Measurements from ENCODE around the gene PRPF19.
A peak's percentile ranks its signal among the peaks of the same experiment; 100 is the strongest.

The PRPF19 gene

DNA sequence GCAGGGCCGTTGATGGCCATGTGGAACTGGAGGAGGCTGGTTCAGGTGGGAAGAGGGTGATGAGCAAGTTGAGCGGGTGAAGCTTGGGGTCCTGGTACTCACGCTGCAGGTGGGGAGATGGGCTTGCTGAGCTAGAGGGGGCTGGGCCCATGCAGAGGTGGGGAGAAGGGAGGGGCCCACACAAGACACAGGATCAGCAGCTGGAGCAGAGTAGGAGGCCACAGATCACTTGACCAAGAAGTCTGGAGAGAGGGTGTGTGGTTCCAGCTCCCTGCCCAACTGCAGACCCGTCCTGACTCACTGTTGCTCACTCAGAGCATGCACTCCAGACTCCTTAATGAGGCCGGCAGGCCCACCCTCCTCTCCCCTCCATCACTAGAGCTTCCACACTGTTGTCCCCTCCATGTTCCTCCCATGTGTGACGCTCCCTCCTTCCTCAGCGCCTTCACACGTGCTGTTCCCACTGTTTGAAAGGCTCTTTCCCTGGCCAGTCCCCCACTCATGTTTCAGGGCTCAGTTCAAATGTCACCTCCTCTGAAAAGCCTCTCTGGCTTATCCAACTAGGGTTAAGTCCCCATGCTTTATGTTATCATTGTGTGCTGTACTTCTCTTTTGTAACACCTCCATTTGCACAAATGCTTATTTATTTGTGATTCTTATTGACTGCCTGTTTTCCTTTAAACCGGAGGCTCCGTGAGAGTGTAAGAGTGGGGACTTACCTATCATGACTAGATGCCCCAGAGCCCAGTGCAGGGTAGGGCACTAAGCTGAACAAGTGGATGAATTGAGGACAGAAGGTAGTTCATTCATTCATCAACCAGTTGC, 62.1 kb downstream of the PRPF19 start:
- H3K27me3 ChIP-seq (ENCODE audit: control insufficient read depth, low read length) = no peaks in the 10 kb centered on the region
- peaks cover 63% of the 10 kb centered on the region for H3K79me2 ChIP-seq (ENCODE audit: control insufficient read depth, low read length)
- TF ChIP-seq, protein P1, sequence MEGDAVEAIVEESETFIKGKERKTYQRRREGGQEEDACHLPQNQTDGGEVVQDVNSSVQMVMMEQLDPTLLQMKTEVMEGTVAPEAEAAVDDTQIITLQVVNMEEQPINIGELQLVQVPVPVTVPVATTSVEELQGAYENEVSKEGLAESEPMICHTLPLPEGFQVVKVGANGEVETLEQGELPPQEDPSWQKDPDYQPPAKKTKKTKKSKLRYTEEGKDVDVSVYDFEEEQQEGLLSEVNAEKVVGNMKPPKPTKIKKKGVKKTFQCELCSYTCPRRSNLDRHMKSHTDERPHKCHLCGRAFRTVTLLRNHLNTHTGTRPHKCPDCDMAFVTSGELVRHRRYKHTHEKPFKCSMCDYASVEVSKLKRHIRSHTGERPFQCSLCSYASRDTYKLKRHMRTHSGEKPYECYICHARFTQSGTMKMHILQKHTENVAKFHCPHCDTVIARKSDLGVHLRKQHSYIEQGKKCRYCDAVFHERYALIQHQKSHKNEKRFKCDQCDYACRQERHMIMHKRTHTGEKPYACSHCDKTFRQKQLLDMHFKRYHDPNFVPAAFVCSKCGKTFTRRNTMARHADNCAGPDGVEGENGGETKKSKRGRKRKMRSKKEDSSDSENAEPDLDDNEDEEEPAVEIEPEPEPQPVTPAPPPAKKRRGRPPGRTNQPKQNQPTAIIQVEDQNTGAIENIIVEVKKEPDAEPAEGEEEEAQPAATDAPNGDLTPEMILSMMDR (IDR thresholded peaks at IDR 0.05; ENCODE audit: low read depth, low read length, poor library complexity, severe bottlenecking) = no peak
- no peak for TF ChIP-seq EZH2phosphoT487 (IDR thresholded peaks at IDR 0.05; ENCODE audit: borderline replicate concordance, low read length)
- peaks cover 6% of the 10 kb centered on the region; the same call in 1 of the 2 replicates for H4K20me1 ChIP-seq (ENCODE audit: control insufficient read depth, insufficient read depth, low read depth, low read length)
- no peaks in the 10 kb centered on the region for H3F3A ChIP-seq (ENCODE audit: control insufficient read depth, insufficient read depth)
- H3K4me3 ChIP-seq (ENCODE audit: low read length) = peak overlapping the region; percentile 84
- H3K4me2 ChIP-seq (ENCODE audit: low read length) = peak overlapping the region; percentile 87
- no peaks in the 10 kb centered on the region for H3K9me2 ChIP-seq (replicated peaks; ENCODE audit: control insufficient read depth, low read length)
- H3K9me3 ChIP-seq (ENCODE audit: control insufficient read depth, insufficient read depth, low read length) = no peaks in the 10 kb centered on the region
- peaks cover 31% of the 10 kb centered on the region for H3K4me1 ChIP-seq (ENCODE audit: control insufficient read depth, low read length)
- H3K27ac ChIP-seq (ENCODE audit: low read depth, low read length) = no peak overlapping the region
- H3K36me3 ChIP-seq (ENCODE audit: control insufficient read depth, low read length) = peaks cover 56% of the 10 kb centered on the region

DNA sequence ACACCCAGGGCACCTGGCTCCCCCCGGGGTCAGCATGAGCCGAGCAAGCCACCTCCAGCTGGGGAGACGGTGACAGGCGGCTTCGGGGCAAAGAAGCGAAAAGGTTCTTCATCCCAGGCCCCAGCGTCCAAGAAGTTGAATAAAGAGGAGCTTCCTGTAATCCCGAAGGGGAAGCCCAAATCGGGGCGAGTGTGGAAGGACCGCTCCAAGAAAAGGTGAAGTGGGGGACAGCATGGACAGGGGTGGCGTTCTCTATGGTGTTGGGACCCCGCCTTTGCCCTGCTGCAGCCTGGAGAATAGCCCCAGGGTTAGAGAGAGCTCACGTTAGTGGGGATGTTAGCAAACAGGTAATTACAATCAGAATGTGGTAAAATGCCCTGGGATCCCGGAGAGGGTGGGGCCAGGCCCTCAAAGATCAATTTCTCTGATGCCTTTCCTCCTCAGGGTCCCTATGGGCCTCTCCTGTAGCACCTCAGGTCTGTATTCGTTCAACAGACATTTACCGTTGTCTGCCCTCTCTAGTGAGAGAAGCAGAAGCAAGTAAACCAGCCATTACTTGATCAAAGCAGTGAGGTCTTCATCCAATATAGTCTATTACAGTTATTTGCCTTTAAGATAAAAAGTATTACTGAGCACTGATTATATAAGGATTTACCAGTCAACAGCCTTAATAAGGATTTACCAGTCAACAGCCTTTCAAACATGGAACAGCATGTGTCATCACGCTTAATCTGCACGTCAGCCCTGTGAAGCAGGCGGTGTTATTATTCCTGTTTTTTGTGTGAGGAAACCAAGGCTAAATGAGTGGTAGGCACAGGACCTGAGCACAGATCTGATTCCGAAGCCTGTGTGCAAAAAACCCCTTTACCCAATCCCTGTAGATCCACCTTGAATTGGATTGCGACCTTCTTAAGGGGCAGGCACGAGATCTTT, 63.5 kb downstream of the PRPF19 start:
- Histone ChIP-seq H4K20me1 (ENCODE audit: control insufficient read depth, insufficient read depth, low read depth, low read length) (peaks cover 6% of the 10 kb centered on the region; the same call in 1 of the 2 replicates), H3K9me2 (replicated peaks; ENCODE audit: control insufficient read depth, low read length) (no peaks in the 10 kb centered on the region), H3F3A (ENCODE audit: control insufficient read depth, insufficient read depth) (no peaks in the 10 kb centered on the region), H3K9me3 (ENCODE audit: control insufficient read depth, insufficient read depth, low read length) (no peaks in the 10 kb centered on the region), H3K79me2 (ENCODE audit: control insufficient read depth, low read length) (peaks cover 63% of the 10 kb centered on the region), H3K27ac (ENCODE audit: low read depth, low read length) (0 out of 2 replicates have a peak overlapping the region, but pooled peaks have one; percentile 3), H3K27me3 (ENCODE audit: control insufficient read depth, low read length) (no peaks in the 10 kb centered on the region), H3K4me2 (ENCODE audit: low read length) (peak overlapping the region; percentile 87), H3K4me3 (ENCODE audit: low read length) (peak overlapping the region; percentile 84), H3K4me1 (ENCODE audit: control insufficient read depth, low read length) (peaks cover 31% of the 10 kb centered on the region), H3K36me3 (ENCODE audit: control insufficient read depth, low read length) (peaks cover 43% of the 10 kb centered on the region)
- TF ChIP-seq, protein P1 (IDR thresholded peaks at IDR 0.05; ENCODE audit: low read depth, low read length, poor library complexity, severe bottlenecking) = no peak
- TF ChIP-seq EZH2phosphoT487 (IDR thresholded peaks at IDR 0.05; ENCODE audit: borderline replicate concordance, low read length) = no peak

DNA sequence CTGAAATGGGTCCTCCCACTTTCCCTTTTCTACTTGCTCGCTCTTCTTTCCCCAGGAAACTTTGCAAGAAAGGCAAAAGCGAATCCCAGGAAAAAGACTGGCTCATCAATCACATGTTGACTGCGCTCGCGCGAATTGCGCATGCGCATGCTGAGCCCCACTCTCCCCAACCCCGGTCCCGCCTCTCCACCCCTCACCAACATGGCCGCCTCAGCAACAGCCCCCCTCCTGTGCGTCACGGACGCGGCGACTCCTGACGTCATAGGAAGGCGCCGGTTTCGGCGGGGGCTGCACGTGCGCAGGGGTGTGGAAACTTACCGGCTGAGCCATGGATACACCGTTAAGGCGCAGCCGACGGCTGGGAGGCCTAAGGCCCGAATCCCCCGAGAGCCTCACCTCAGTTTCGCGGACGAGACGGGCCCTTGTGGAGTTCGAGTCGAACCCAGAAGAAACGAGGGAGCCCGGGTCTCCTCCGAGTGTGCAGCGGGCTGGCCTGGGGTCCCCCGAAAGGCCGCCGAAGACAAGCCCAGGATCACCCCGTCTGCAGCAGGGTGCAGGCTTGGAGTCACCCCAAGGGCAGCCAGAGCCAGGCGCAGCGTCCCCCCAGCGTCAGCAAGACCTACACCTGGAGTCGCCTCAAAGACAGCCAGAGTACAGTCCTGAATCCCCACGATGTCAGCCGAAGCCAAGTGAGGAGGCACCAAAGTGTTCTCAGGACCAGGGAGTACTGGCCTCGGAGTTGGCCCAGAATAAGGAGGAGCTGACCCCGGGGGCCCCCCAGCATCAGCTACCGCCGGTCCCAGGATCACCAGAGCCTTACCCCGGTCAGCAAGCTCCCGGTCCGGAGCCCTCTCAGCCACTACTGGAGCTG, 64.4 kb downstream of the PRPF19 start, which contains the start of gene CCDC86:
CCDC86 (plus strand) TSS at position 317 of the 871 bp plus-strand sequence; CDS start at position 329, 12 bp downstream.
- Histone ChIP-seq H3F3A (ENCODE audit: control insufficient read depth, insufficient read depth) (no peaks in the 10 kb centered on the region), H3K4me2 (ENCODE audit: low read length) (peak within 1 kb of the TSS; percentile 87), H3K9me3 (ENCODE audit: control insufficient read depth, insufficient read depth, low read length) (no peaks in the 10 kb centered on the region), H3K4me1 (ENCODE audit: control insufficient read depth, low read length) (peaks cover 31% of the 10 kb centered on the region), H3K27ac (ENCODE audit: low read depth, low read length) (0 out of 2 replicates have a peak within 1 kb of the TSS, but pooled peaks have one; percentile 3), H3K27me3 (ENCODE audit: control insufficient read depth, low read length) (no peaks in the 10 kb centered on the region), H3K79me2 (ENCODE audit: control insufficient read depth, low read length) (peaks cover 57% of the 10 kb centered on the region), H3K4me3 (ENCODE audit: low read length) (peak within 1 kb of the TSS; percentile 84), H3K9me2 (replicated peaks; ENCODE audit: control insufficient read depth, low read length) (no peaks in the 10 kb centered on the region), H3K36me3 (ENCODE audit: control insufficient read depth, low read length) (peaks cover 35% of the 10 kb centered on the region), H4K20me1 (ENCODE audit: control insufficient read depth, insufficient read depth, low read depth, low read length) (peaks cover 6% of the 10 kb centered on the region; the same call in 1 of the 2 replicates)
- TF ChIP-seq, protein P1 (IDR thresholded peaks at IDR 0.05; ENCODE audit: low read depth, low read length, poor library complexity, severe bottlenecking) = no peak
- TF ChIP-seq EZH2phosphoT487 (IDR thresholded peaks at IDR 0.05; ENCODE audit: borderline replicate concordance, low read length) = no peak
